SK-N-SH (cell line): ENCODE measurements around the gene TRMT10B.

Experiments used
- EP300 ChIP-seq, 2 experiments: IDR thresholded peaks; 2 replicates each; pipeline versions ENCODE4 v1.4.0 to v1.6.1; 2012; ENCODE audit warnings: borderline replicate concordance in 1 of 2, low read depth in 1 of 2, low read length in 1 of 2
- GABPA ChIP-seq: IDR thresholded peaks from 2 replicates; pipeline ENCODE4 v1.4.0; 2012; ENCODE audit warnings: low read depth, mild to moderate bottlenecking
- JUND ChIP-seq: IDR thresholded peaks from 2 replicates; pipeline ENCODE4 v1.4.0; 2012
- MAX ChIP-seq: IDR thresholded peaks from 2 replicates; pipeline ENCODE4 v1.4.0; 2012; ENCODE audit warnings: low read depth
- PBX3 ChIP-seq: IDR thresholded peaks from 2 replicates; pipeline ENCODE4; 2012
- TAF1 ChIP-seq: IDR thresholded peaks from 2 replicates; pipeline ENCODE4 v1.6.1; 2012; ENCODE audit warnings: low read depth, mild to moderate bottlenecking, low read length, moderate library complexity, borderline replicate concordance
- YY1 ChIP-seq: IDR thresholded peaks from 2 replicates; pipeline ENCODE4 v1.4.0; 2012; ENCODE audit warnings: low read depth, mild to moderate bottlenecking
- TF ChIP-seq, protein P1 (sequence below): IDR thresholded peaks from 2 replicates; pipeline ENCODE4 v1.6.1; 2012; ENCODE audit warnings: mild to moderate bottlenecking, low read depth, low read length, moderate library complexity
- TF ChIP-seq, protein P2 (sequence below): fragments of 200-600 bp; sonication (generic); IDR thresholded peaks from 2 replicates; pipeline ENCODE4 v1.6.1; 2017; ENCODE audit warnings: antibody characterized with exemption, mild to moderate bottlenecking, moderate library complexity

GRCh38 chr9:37801287-37801850 is 47.8 kb downstream of the TRMT10B start:
- no peak for TF ChIP-seq PBX3
- no peak; the same call in 1 of the 2 replicates for TF ChIP-seq YY1
- TF ChIP-seq, protein P1, sequence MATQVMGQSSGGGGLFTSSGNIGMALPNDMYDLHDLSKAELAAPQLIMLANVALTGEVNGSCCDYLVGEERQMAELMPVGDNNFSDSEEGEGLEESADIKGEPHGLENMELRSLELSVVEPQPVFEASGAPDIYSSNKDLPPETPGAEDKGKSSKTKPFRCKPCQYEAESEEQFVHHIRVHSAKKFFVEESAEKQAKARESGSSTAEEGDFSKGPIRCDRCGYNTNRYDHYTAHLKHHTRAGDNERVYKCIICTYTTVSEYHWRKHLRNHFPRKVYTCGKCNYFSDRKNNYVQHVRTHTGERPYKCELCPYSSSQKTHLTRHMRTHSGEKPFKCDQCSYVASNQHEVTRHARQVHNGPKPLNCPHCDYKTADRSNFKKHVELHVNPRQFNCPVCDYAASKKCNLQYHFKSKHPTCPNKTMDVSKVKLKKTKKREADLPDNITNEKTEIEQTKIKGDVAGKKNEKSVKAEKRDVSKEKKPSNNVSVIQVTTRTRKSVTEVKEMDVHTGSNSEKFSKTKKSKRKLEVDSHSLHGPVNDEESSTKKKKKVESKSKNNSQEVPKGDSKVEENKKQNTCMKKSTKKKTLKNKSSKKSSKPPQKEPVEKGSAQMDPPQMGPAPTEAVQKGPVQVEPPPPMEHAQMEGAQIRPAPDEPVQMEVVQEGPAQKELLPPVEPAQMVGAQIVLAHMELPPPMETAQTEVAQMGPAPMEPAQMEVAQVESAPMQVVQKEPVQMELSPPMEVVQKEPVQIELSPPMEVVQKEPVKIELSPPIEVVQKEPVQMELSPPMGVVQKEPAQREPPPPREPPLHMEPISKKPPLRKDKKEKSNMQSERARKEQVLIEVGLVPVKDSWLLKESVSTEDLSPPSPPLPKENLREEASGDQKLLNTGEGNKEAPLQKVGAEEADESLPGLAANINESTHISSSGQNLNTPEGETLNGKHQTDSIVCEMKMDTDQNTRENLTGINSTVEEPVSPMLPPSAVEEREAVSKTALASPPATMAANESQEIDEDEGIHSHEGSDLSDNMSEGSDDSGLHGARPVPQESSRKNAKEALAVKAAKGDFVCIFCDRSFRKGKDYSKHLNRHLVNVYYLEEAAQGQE: no peak
- TF ChIP-seq, protein P2, sequence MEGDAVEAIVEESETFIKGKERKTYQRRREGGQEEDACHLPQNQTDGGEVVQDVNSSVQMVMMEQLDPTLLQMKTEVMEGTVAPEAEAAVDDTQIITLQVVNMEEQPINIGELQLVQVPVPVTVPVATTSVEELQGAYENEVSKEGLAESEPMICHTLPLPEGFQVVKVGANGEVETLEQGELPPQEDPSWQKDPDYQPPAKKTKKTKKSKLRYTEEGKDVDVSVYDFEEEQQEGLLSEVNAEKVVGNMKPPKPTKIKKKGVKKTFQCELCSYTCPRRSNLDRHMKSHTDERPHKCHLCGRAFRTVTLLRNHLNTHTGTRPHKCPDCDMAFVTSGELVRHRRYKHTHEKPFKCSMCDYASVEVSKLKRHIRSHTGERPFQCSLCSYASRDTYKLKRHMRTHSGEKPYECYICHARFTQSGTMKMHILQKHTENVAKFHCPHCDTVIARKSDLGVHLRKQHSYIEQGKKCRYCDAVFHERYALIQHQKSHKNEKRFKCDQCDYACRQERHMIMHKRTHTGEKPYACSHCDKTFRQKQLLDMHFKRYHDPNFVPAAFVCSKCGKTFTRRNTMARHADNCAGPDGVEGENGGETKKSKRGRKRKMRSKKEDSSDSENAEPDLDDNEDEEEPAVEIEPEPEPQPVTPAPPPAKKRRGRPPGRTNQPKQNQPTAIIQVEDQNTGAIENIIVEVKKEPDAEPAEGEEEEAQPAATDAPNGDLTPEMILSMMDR: no peak
- TF ChIP-seq EP300 (IDR thresholded peaks at IDR 0.05; ENCODE audit: borderline replicate concordance in 1 of 2, low read depth in 1 of 2, low read length in 1 of 2): no peak
- no peak for TF ChIP-seq TAF1
- TF ChIP-seq GABPA: no peak
- no peak for TF ChIP-seq JUND
- TF ChIP-seq MAX: no peak
